BJ (cell line): Measurements from ENCODE around the gene GATA1. TPM values are rescaled to one million over a fixed set of nuclear protein-coding genes. Genes with fewer than 3 reads are reported as not detected.

Experiments
- CTCF ChIA-PET: fragments of 350-600 bp; formaldehyde crosslinking; extraction: SDS; loops from one replicate; lab custom pipeline; 2021; ENCODE audit warnings: antibody characterized with exemption, inconsistent platforms; lab: Yijun Ruan, JAX
- POLR2A ChIA-PET: fragments of 300-600 bp; sonication (Branson Sonifier 250); formaldehyde crosslinking; extraction: SDS; loops from one replicate; lab custom pipeline; 2021; ENCODE audit warnings: antibody characterized with exemption; lab: Charles Lee
- DNase-seq: peaks from one replicate; pipeline ENCODE4 v3.0.0-alpha.2; 2011; ENCODE audit warnings: low read depth
- H3K27me3 ChIP-seq: 2 replicates; pipeline ENCODE4 v1.6.0; 2011; ENCODE audit warnings: low read length; ENCODE audit not compliant: control insufficient read depth, insufficient read depth
- H3K36me3 ChIP-seq: 2 replicates; pipeline ENCODE4 v1.5.1; 2011; ENCODE audit warnings: low read length; ENCODE audit not compliant: control insufficient read depth, insufficient read depth
- H3K4me3 ChIP-seq: 2 replicates; pipeline ENCODE4 v1.5.1; 2011; ENCODE audit warnings: low read depth, mild to moderate bottlenecking, control low read depth, low read length
- CTCF ChIP-seq: IDR thresholded peaks from 2 replicates; pipeline ENCODE4 v1.5.1; 2011; ENCODE audit warnings: low read depth, mild to moderate bottlenecking, control low read depth, inconsistent platforms, low read length, moderate library complexity; ENCODE audit not compliant: insufficient read depth
- polyA plus RNA-seq: library from polyadenylated mRNA; depleted of rRNA; stranded (reverse); fragments of >200 nt; gene quantifications from 2 replicates; pipeline ENCODE4 v1.2.3, GENCODE V29; 2011

Gene GATA1
- polyA plus RNA-seq, 1 experiment, result not detected

DNA sequence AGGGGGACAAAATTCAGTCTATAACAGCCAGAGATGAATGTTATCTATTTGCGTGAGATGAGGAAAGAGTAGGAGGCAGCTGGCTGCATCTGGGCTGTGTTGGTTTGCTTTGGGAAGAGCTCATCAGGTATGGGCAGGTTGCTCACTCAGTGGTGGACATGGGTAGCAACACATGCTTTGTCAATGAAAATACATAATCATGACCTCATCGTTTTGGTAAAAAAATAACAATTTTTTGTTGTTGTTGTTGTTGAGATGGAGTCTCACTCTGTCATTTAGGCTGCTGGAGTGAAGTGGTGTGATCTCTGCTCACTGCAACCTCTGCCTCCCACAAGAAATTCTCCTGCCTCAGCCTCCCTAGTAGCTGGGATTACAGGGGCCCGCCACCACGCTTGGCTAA, 41.2 kb upstream of the GATA1 start:
- H3K36me3 ChIP-seq, result no peaks in the 10 kb centered on the region
- DNase-seq, result no peak
- ChIA-PET CTCF (no interaction called here), POLR2A (no interaction called here)
- TF ChIP-seq CTCF, result no peak
- H3K27me3 ChIP-seq, result no peaks in the 10 kb centered on the region
- H3K4me3 ChIP-seq, result no peak overlapping the region

DNA sequence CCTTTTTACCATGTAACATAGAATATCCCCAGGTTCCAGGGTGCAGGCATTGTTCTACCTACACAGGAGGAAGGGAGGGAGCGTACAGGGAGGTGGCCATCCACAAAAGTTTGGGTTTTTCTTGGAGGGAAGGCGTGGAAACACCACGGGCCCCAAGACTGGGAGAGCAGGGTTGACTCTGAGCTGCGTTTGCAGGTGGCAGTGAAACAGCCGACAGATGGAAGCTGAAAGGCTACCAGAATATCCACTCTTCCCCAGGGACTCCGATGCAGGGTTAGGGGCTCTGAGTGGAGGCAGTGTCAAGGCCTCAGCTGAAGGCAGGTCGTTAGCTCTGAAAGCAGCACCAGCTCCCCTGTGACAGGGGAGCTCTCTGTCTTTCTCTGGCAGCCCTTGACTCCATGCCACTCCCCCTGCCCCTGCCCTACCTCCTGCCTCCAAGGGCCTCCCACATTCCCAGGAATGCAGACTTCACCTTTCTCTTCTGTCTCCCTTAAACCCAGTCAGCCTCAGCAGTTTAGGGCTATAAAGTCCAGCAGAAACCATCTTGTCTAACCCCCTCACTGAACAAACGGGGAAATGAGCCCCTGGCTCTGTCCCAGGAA, 38.9 kb upstream of the GATA1 start:
- Histone ChIP-seq H3K27me3 (no peaks in the 10 kb centered on the region), H3K36me3 (no peaks in the 10 kb centered on the region), H3K4me3 (no peak overlapping the region)
- ChIA-PET CTCF (no interaction called here), POLR2A (no interaction called here)
- no peak for DNase-seq
- no peak for TF ChIP-seq CTCF

DNA sequence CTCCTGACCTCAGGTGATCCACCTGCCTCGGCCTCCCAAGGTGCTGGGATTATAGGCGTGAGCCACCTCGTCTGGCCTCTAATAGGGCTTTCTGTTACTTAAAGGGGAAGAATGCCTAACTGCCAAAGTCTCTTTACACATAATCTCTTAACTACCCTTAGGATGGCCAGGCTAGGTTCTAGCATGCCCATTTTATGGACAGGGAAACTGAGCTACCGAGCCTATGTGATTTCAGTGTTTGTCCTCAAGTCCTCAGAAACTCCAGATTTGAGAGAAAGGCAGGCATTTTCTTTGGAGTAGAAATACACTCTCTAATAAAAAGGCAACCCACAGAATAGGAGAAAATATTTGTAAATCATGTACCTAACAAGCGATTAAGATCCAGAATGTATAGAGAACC, 37.2 kb upstream of the GATA1 start:
- ChIA-PET CTCF (no interaction called here), POLR2A (no interaction called here)

DNA sequence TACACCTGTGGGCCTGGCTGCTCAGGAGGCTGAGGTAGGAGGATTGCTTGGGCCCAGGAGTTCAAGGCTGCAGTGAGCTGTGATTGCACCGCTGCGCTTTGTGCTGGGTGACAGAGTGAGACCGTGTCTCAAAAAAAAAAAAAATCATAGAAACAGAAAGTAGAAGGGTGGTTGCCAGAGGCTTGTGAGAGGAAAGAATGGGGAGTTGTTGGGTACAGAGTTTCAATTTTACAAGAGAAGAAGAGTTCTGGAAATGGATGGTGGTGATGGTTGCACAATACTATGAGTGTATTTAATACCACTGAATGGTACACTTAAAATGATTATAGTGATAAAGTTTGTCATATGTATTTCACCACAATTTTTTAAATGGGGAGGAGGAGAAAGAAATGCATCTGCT, 35.0 kb upstream of the GATA1 start:
- no peak for DNase-seq
- ChIA-PET CTCF (no interaction called here), POLR2A (no interaction called here)
- no peaks in the 10 kb centered on the region for H3K36me3 ChIP-seq
- TF ChIP-seq CTCF, result no peak
- no peak overlapping the region for H3K4me3 ChIP-seq
- H3K27me3 ChIP-seq, result no peaks in the 10 kb centered on the region; the same call in 1 of the 2 replicates

More for the DNA sequence above, 37.2 kb upstream of the GATA1 start:
- no peaks in the 10 kb centered on the region for H3K36me3 ChIP-seq
- TF ChIP-seq CTCF, result no peak
- DNase-seq, result no peak
- no peak overlapping the region for H3K4me3 ChIP-seq
- no peaks in the 10 kb centered on the region for H3K27me3 ChIP-seq

DNA sequence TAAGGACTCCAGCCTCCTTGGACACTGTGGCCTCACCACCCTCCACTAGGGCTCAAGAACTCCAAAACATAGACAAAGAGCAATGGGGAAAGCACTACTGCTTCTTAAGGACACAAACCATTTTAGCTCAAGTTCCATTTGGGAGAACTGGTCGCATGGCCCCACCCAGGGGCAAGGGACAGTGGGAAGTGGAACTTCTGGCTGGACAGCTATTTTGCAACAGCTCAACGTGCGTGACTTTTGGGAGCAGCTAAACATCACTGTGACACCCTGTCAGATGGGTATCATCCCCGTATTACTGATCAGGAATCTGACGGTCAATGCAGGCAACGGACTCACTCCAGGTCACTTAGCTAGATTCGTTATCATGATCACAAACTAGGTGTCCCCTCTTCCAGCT, 33.9 kb upstream of the GATA1 start:
- DNase-seq, result no peak
- CTCF ChIA-PET, result no interaction called here
- POLR2A ChIA-PET, result no interaction called here
- no peaks in the 10 kb centered on the region; the same call in 1 of the 2 replicates for H3K27me3 ChIP-seq
- no peaks in the 10 kb centered on the region for H3K36me3 ChIP-seq
- TF ChIP-seq CTCF, result no peak
- H3K4me3 ChIP-seq, result no peak overlapping the region
